NCI-H146 (cell line): ENCODE data around the gene USP47.

Experiments used
- DNase-seq: peaks from one replicate; lab custom pipeline; 2025; lab: John Stamatoyannopoulos, UW

USP47 gene

GRCh38 chr11:11982461-11982860 lies 140.7 kb downstream of the USP47 start:
- no peak for DNase-seq

GRCh38 chr11:11982975-11983374 lies 141.2 kb downstream of the USP47 start:
- no peak for DNase-seq

- no peak for DNase-seq
Observed at GRCh38 chr11:11983427-11983826, 141.7 kb downstream of the USP47 start.

- DNase-seq, result no peak
Observed at GRCh38 chr11:11984563-11984962, 142.8 kb downstream of the USP47 start.

- DNase-seq, result no peak
Observed at GRCh38 chr11:11985016-11985715, 143.4 kb downstream of the USP47 start.

- DNase-seq, result no peak
Observed at GRCh38 chr11:11985954-11986949, 144.5 kb downstream of the USP47 start.

GRCh38 chr11:11987503-11988022 lies 145.8 kb downstream of the USP47 start:
- no peak for DNase-seq

- no peak for DNase-seq
Observed at GRCh38 chr11:11988099-11988651, 146.4 kb downstream of the USP47 start.

GRCh38 chr11:11988681-11989261 lies 147.0 kb downstream of the USP47 start:
- no peak for DNase-seq

- no peak for DNase-seq
Observed at GRCh38 chr11:11989774-11990744, 148.3 kb downstream of the USP47 start.

GRCh38 chr11:11992257-11993212 lies 150.8 kb downstream of the USP47 start:
- peak; percentile 41 for DNase-seq

GRCh38 chr11:11993839-11994238 lies 152.1 kb downstream of the USP47 start:
- DNase-seq, result no peak

GRCh38 chr11:11995601-11996000 lies 153.8 kb downstream of the USP47 start:
- no peak for DNase-seq

- no peak for DNase-seq
Observed at GRCh38 chr11:11996321-11997048, 154.7 kb downstream of the USP47 start.

- no peak for DNase-seq
Observed at GRCh38 chr11:11997049-11997322, 155.2 kb downstream of the USP47 start.

- no peak for DNase-seq
Observed at GRCh38 chr11:11998091-11998781, 156.5 kb downstream of the USP47 start.

GRCh38 chr11:12001186-12001585 lies 159.4 kb downstream of the USP47 start:
- DNase-seq, result peak; percentile 79

- DNase-seq, result no peak
Observed at GRCh38 chr11:12003336-12003735, 161.6 kb downstream of the USP47 start.

- no peak for DNase-seq
Observed at GRCh38 chr11:12003815-12004214, 162.0 kb downstream of the USP47 start.
